Upper lobe of left lung (tissue), 4 donors: Measurements from ENCODE around the gene TRAPPC8.

Experiments used
- CTCF ChIP-seq, 6 experiments: fragments of 450-650 bp in 4 of 6; fragments of 200-600 bp in 2 of 6; sonication (generic) in 2 of 6; IDR thresholded peaks; one replicate each; pipeline ENCODE4 v1.5.1; 2016 to 2019; ENCODE audit warnings: antibody characterized with exemption in 6 of 6
- EP300 ChIP-seq, 4 donors: sonication (generic); formaldehyde crosslinking; IDR thresholded peaks; one replicate each; pipeline ENCODE4 v1.5.1; 2017; ENCODE audit warnings: antibody characterized with exemption in 4 of 4, control low read depth in 2 of 4
- POLR2AphosphoS5 ChIP-seq, 2 donors: sonication (generic); formaldehyde crosslinking; IDR thresholded peaks; one replicate each; pipeline ENCODE4 v1.5.1; 2017; ENCODE audit warnings: antibody characterized with exemption in 2 of 2

- TF ChIP-seq CTCF (IDR thresholded peaks at IDR 0.05) (no peak), EP300 (IDR thresholded peaks at IDR 0.05) (no peak), POLR2AphosphoS5 (IDR thresholded peaks at IDR 0.05) (no peak)
Observed at GRCh38 chr18:31983976-31984375, 41.0 kb upstream of the TRAPPC8 start.
